AG09319 (cell line): Measurements from ENCODE around the gene ITGA11.

Experiments used
- DNase-seq: peaks from one replicate; pipeline ENCODE4 v3.0.0-alpha.2; 2010; ENCODE audit warnings: low read depth; ENCODE audit errors: extremely low read depth
- CTCF ChIP-seq: IDR thresholded peaks from 2 replicates; pipeline ENCODE4 v1.5.1; 2011; ENCODE audit warnings: low read depth, mild to moderate bottlenecking, inconsistent platforms, low read length, moderate library complexity

The ITGA11 gene

GRCh38 chr15:68322796-68323195 lies 109.2 kb downstream of the ITGA11 start:
- DNase-seq: no peak
- TF ChIP-seq CTCF: no peak

DNA sequence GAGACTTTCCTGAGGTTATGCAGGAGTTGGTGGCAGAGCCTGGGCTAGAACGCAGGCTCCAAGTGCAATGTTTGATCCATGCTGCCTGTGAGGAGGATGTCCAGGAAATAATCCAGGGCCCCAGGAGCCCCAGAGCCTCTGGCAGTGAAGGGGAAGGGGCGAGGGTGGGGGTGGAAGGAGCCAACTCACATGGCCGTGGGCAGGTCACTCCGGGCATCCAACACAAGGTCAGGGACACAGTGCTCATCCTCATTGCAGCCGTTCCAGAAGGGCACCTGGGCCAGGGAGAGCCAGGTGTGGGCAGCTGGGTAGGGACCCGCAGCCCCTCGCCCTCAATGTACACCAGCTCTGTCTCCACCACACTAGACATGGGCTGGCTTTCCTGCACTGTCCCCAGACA lies 110.7 kb downstream of the ITGA11 start:
- no peak for TF ChIP-seq CTCF
- no peak for DNase-seq

DNA sequence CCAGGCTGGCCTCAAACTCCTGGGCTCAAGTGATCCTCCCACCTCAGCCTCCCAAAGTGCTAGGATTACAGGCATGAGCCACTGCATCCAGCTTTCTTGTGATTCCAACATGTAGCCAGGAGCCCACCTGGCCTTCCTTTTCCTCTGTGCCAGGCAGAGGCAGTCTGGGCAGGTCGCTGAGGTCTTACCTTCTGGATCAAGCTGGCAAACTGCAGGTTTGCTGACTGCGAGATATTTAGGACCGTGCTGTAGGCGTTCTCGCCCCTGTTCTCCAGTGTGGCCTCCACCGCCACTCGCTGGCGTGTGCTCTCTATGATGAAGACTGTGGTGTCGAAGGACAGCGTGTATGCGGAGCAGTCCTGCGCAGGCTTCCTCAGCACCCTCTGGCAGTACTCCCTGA lies 112.0 kb downstream of the ITGA11 start:
- DNase-seq: no peak
- no peak for TF ChIP-seq CTCF

DNA sequence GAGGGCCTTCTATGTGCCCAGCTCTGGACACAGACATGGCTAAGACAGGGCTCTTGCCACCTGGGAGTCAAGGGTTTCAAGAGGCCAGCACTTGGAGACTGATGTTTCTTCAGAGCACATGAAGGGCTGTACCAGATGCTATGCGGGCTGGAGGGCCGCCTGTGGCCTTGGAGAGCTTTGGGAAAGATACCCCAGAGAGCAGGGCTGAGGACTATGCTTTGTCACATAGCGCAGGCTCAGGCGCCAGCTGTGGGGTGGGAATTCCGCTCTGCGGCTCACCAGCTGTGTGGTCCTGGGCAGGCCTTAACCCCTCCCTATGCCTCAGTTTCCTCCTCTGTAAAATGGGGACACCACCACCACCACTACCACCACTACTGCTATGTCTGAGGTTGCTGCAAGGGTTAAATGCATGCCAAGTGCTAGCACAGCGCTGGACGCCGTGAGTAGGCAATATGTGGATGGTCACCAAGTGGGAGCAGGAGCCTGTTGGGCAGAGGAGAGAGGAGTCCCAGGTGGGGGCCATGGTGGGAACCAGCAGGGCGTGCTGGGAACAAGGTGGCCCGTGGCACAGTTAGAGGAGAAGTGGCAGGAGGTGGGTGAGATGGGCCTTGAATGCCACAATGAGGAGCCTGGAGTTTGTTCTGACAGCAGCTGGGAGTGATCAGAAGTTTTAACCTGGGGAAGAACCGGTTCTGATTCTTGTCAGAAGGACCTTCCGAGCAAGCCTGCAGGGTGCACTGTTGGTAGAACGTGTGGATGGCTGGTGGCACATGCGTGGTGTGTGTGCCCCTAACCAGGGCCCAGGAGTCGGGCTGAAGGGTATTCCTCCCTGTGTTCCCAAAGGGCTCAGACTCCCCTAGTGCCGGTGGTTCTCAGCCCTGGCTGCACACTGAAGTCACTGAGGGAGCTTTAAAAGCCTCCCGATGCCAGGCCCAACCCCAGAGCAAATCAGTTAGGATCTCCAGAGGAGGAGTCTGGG lies 112.7 kb downstream of the ITGA11 start:
- no peak for DNase-seq
- no peak for TF ChIP-seq CTCF

- DNase-seq: no peak
- TF ChIP-seq CTCF: no peak
These were observed 113.7 kb downstream of the ITGA11 start for GRCh38 chr15:68318008-68318835.

DNA sequence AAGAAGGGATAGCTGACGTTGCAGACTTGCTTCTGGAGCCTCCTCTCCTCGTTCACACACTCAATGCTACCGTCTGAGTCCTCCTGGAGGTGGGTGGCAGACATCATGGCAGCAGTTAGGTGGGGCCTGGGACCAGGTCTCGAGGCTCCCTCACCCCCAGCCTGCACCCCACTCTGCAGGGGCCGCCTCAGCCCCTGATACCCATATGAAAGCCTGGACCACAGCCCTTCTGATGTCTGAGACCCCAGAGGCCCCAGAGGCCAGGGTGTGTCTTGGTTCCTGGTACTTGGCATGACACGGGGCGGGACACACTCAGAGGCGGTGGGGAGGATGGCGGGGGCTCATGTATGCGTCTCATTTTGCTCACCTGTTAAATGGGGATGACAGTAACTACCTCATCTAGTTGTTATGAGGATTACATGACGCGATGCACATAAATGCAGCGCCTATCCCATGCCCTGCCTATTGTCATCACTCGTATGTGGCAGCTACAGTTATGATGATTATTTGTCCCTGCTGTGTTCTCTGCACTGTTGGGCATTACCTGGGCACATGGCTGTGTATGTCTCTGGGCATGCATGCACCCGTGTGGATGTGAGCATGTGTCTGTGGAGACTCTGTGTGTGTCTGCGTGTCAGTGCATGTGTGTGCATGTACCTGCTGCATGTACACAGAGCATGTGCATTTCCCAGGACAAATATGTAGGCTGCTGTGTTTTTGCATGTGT lies 114.5 kb downstream of the ITGA11 start:
- no peak for TF ChIP-seq CTCF

More for the DNA sequence above, 114.5 kb downstream of the ITGA11 start:
- DNase-seq: no peak
